ENCODE measurements around the gene VAMP1.

- TF ChIP-seq EZH2 (IDR thresholded peaks at IDR 0.05; ENCODE audit: borderline replicate concordance, low read length) (no peak), CTCF (IDR thresholded peaks at IDR 0.05; ENCODE audit: low read length) (no peak)
Observed at GRCh38 chr12:6507102-6507998, 36.9 kb upstream of the VAMP1 start.
